ENCODE measurements around the gene KCTD5. TPM values are rescaled to one million over a fixed set of nuclear protein-coding genes. Genes with fewer than 3 reads are reported as not detected.

Gene KCTD5
- polyA plus RNA-seq, 1 donor (not counting 4 experiments of a cell fraction or from before 2014, with no cell fraction given): 29.0 TPM

- TF ChIP-seq CTCF (optimal IDR thresholded peaks at IDR 0.05 in 1 of 3, IDR thresholded peaks at IDR 0.05 in 1 of 3, conservative IDR thresholded peaks at IDR 0.05 in 1 of 3; ENCODE audit: extremely low read depth in 1 of 3, insufficient read depth in 2 of 3, low read length in 3 of 3): no peak
- no peak for TF ChIP-seq EZH2 (IDR thresholded peaks at IDR 0.05; ENCODE audit: low read length)
- no peak overlapping the region for H3K4me2 ChIP-seq (ENCODE audit: control insufficient read depth, extremely low read depth, insufficient read depth, low read depth, low read length)
- FAIRE-seq: no peak
- H2AFZ ChIP-seq (ENCODE audit: control insufficient read depth, low read length): no peak overlapping the region
- H4K20me1 ChIP-seq (ENCODE audit: control insufficient read depth, extremely low read depth, insufficient read depth, low read length): no peaks in the 10 kb centered on the region
- H3K9me1 ChIP-seq (ENCODE audit: control insufficient read depth, extremely low read depth, insufficient read depth, low read length): no peaks in the 10 kb centered on the region
- DNase-seq (ENCODE audit: low read depth, low spot score): no peak
- no peak overlapping the region for H3K9ac ChIP-seq (ENCODE audit: control insufficient read depth, extremely low read depth, insufficient read depth, low read length)
- no peaks in the 10 kb centered on the region for H3K9me3 ChIP-seq (ENCODE audit: control insufficient read depth, low read depth, low read length)
- dilution Hi-C loops (cut with MboI; ENCODE audit: extremely low pct_ligation_motif_present, low sequenced_read_pairs): no loop called here
- H3K4me1 ChIP-seq (ENCODE audit: control insufficient read depth, extremely low read depth, insufficient read depth, low read length): no peaks in the 10 kb centered on the region
- peaks cover 9% of the 10 kb centered on the region for H3K79me2 ChIP-seq (ENCODE audit: control insufficient read depth, insufficient read depth, low read length)
- no peak overlapping the region for H3K27ac ChIP-seq (ENCODE audit: control insufficient read depth, insufficient read depth, low read length)
- peaks cover 17 to 35% of the 10 kb centered on the region in 2 experiments for H3K36me3 ChIP-seq (ENCODE audit: control insufficient read depth in 2 of 2, extremely low read depth in 1 of 2, insufficient read depth in 2 of 2, low read length in 2 of 2)
- no peaks in the 10 kb centered on the region for H3K27me3 ChIP-seq (ENCODE audit: control insufficient read depth, extremely low read depth, insufficient read depth, low read length)
- no peak overlapping the region for H3K4me3 ChIP-seq (ENCODE audit: control insufficient read depth in 2 of 3, extremely low read depth in 1 of 3, insufficient read depth in 2 of 3, low read depth in 1 of 3, low read length in 3 of 3)
Observed at GRCh38 chr16:2697401-2697948, 15.2 kb downstream of the KCTD5 start.

- dilution Hi-C loops (cut with MboI; ENCODE audit: extremely low pct_ligation_motif_present, low sequenced_read_pairs): no loop called here
- H3K4me3 ChIP-seq (ENCODE audit: control insufficient read depth in 2 of 3, extremely low read depth in 1 of 3, insufficient read depth in 2 of 3, low read depth in 1 of 3, low read length in 3 of 3): no peak overlapping the region
- no peaks in the 10 kb centered on the region for H3K9me1 ChIP-seq (ENCODE audit: control insufficient read depth, extremely low read depth, insufficient read depth, low read length)
- no peaks in the 10 kb centered on the region for H3K9me3 ChIP-seq (ENCODE audit: control insufficient read depth, low read depth, low read length)
- peaks cover 21 to 41% of the 10 kb centered on the region in 2 experiments for H3K36me3 ChIP-seq (ENCODE audit: control insufficient read depth in 2 of 2, extremely low read depth in 1 of 2, insufficient read depth in 2 of 2, low read length in 2 of 2)
- no peaks in the 10 kb centered on the region for H4K20me1 ChIP-seq (ENCODE audit: control insufficient read depth, extremely low read depth, insufficient read depth, low read length)
- no peak for FAIRE-seq
- DNase-seq (ENCODE audit: low read depth, low spot score): no peak
- no peak overlapping the region for H3K9ac ChIP-seq (ENCODE audit: control insufficient read depth, extremely low read depth, insufficient read depth, low read length)
- TF ChIP-seq EZH2 (IDR thresholded peaks at IDR 0.05; ENCODE audit: low read length): no peak
- TF ChIP-seq CTCF (optimal IDR thresholded peaks at IDR 0.05 in 1 of 3, IDR thresholded peaks at IDR 0.05 in 1 of 3, conservative IDR thresholded peaks at IDR 0.05 in 1 of 3; ENCODE audit: extremely low read depth in 1 of 3, insufficient read depth in 2 of 3, low read length in 3 of 3): no peak
- no peaks in the 10 kb centered on the region for H3K27me3 ChIP-seq (ENCODE audit: control insufficient read depth, extremely low read depth, insufficient read depth, low read length)
- no peak overlapping the region for H3K4me2 ChIP-seq (ENCODE audit: control insufficient read depth, extremely low read depth, insufficient read depth, low read depth, low read length)
- no peak overlapping the region for H3K27ac ChIP-seq (ENCODE audit: control insufficient read depth, insufficient read depth, low read length)
- no peak overlapping the region for H2AFZ ChIP-seq (ENCODE audit: control insufficient read depth, low read length)
- no peaks in the 10 kb centered on the region for H3K4me1 ChIP-seq (ENCODE audit: control insufficient read depth, extremely low read depth, insufficient read depth, low read length)
- peaks cover 2% of the 10 kb centered on the region for H3K79me2 ChIP-seq (ENCODE audit: control insufficient read depth, insufficient read depth, low read length)
Observed at GRCh38 chr16:2698103-2698870, 16.0 kb downstream of the KCTD5 start.

All from keratinocyte (primary cell).